Smooth muscle cell (in vitro differentiated cells): ENCODE results near the gene ZNF215. TPM values are rescaled to one million over a fixed set of nuclear protein-coding genes. Genes with fewer than 3 reads are reported as not detected.

Experiments used
- DNase-seq: peaks from one replicate; lab custom pipeline; 2025; ENCODE audit not compliant: unreplicated experiment; lab: John Stamatoyannopoulos, UW
- H2AFZ ChIP-seq: fragments of 200-600 bp; sonication (generic); 2 replicates; pipeline ENCODE4 v1.6.0; 2016; ENCODE audit warnings: antibody characterized with exemption, low read depth, mild to moderate bottlenecking
- H3F3A ChIP-seq: fragments of 200-600 bp; sonication (generic); 2 replicates; pipeline ENCODE4 v1.6.0; 2017; ENCODE audit warnings: antibody characterized with exemption, low read depth
- H3K27ac ChIP-seq: fragments of 200-600 bp; sonication (generic); 2 replicates; pipeline ENCODE4 v1.5.1; 2016; ENCODE audit warnings: low read depth, mild to moderate bottlenecking
- H3K27me3 ChIP-seq: fragments of 200-600 bp; sonication (generic); 2 replicates; pipeline ENCODE4 v1.6.1; 2016; ENCODE audit warnings: low read depth, mild to moderate bottlenecking
- H3K36me3 ChIP-seq: fragments of 200-600 bp; sonication (generic); 2 replicates; pipeline ENCODE4 v1.5.1; 2016; ENCODE audit warnings: low read depth
- H3K4me1 ChIP-seq: fragments of 200-600 bp; sonication (generic); 2 replicates; pipeline ENCODE4 v1.5.1; 2016; ENCODE audit warnings: low read depth
- H3K4me2 ChIP-seq: fragments of 200-600 bp; sonication (generic); 2 replicates; pipeline ENCODE4 v1.6.0; 2016; ENCODE audit warnings: mild to moderate bottlenecking
- H3K4me3 ChIP-seq: fragments of 200-600 bp; sonication (generic); 2 replicates; pipeline ENCODE4 v1.5.1; 2016; ENCODE audit warnings: mild to moderate bottlenecking
- H3K79me2 ChIP-seq: fragments of 200-600 bp; sonication (generic); 2 replicates; pipeline ENCODE4 v1.6.0; 2016; ENCODE audit warnings: low read depth, mild to moderate bottlenecking
- H3K9ac ChIP-seq: fragments of 200-600 bp; sonication (generic); 2 replicates; pipeline ENCODE4 v1.6.0; 2016; ENCODE audit warnings: low read depth
- H3K9me3 ChIP-seq: fragments of 200-600 bp; sonication (generic); replicated peaks from 2 replicates; pipeline ENCODE4 v1.5.1; 2016; ENCODE audit warnings: low read depth
- H4K20me1 ChIP-seq: fragments of 200-600 bp; sonication (generic); 2 replicates; pipeline ENCODE4 v1.6.0; 2016; ENCODE audit warnings: low read depth
- WGBS: methylation state at CpG from one replicate; pipeline ENCODE4 v1.1.7; 2016; ENCODE audit warnings: low lambda C conversion rate; 5-methylcytosine and 5-hydroxymethylcytosine counted together
- polyA plus RNA-seq: library from polyadenylated mRNA; unstranded; fragments of >200 nt; fragmentation: Nextera tagmentation; extraction: Ambion mirVana; gene quantifications from 2 replicates; pipeline ENCODE4 v1.2.1, GENCODE V29; 2016
- total RNA-seq: library from RNA; depleted of rRNA; stranded (reverse); fragments of >200 nt; gene quantifications from 2 replicates; pipeline ENCODE4 v1.2.3, GENCODE V29; 2014
- TF ChIP-seq, protein P1 (sequence below): fragments of 200-600 bp; sonication (generic); IDR thresholded peaks from 2 replicates; pipeline ENCODE4 v1.5.1; 2017; ENCODE audit warnings: borderline replicate concordance, mild to moderate bottlenecking, antibody characterized with exemption; ENCODE audit not compliant: insufficient read depth, poor library complexity, severe bottlenecking

The ZNF215 gene
- total and polyA plus RNA-seq, 2 experiments from 2014 or later, result 2.8 to 9.1 TPM

DNA sequence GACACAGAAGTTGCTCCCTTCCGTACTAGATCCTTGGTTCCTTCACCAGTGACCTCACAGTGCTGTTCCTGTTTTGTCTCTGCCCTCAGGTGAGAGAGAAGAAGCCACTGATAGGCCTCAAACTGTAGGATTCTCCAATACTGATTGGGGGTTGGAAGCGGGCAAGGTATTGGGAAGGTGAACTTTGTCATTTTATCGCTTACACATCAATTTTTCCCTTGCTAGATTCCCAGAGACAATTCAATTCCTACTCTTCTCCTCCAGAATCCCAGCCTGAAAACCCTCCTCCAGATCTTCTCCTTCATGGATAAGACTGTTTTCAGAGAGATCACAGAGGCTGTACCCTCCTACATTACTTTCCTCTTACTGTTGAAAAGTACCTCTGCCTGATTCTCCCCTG lies 14.8 kb upstream of the ZNF215 start:
- Histone ChIP-seq H4K20me1 (no peaks in the 10 kb centered on the region), H3K27ac (no peak overlapping the region), H3K79me2 (no peaks in the 10 kb centered on the region), H3K36me3 (no peaks in the 10 kb centered on the region), H2AFZ (no peak overlapping the region), H3K4me1 (no peaks in the 10 kb centered on the region), H3K9me3 (no peaks in the 10 kb centered on the region), H3K9ac (no peak overlapping the region), H3F3A (no peaks in the 10 kb centered on the region), H3K4me3 (no peak overlapping the region), H3K27me3 (no peaks in the 10 kb centered on the region), H3K4me2 (no peak overlapping the region)
- WGBS, result 95% methylated on average over 3 of the region's 3 CpGs
- TF ChIP-seq, protein P1, sequence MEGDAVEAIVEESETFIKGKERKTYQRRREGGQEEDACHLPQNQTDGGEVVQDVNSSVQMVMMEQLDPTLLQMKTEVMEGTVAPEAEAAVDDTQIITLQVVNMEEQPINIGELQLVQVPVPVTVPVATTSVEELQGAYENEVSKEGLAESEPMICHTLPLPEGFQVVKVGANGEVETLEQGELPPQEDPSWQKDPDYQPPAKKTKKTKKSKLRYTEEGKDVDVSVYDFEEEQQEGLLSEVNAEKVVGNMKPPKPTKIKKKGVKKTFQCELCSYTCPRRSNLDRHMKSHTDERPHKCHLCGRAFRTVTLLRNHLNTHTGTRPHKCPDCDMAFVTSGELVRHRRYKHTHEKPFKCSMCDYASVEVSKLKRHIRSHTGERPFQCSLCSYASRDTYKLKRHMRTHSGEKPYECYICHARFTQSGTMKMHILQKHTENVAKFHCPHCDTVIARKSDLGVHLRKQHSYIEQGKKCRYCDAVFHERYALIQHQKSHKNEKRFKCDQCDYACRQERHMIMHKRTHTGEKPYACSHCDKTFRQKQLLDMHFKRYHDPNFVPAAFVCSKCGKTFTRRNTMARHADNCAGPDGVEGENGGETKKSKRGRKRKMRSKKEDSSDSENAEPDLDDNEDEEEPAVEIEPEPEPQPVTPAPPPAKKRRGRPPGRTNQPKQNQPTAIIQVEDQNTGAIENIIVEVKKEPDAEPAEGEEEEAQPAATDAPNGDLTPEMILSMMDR, result no peak
- no peak for DNase-seq

DNA sequence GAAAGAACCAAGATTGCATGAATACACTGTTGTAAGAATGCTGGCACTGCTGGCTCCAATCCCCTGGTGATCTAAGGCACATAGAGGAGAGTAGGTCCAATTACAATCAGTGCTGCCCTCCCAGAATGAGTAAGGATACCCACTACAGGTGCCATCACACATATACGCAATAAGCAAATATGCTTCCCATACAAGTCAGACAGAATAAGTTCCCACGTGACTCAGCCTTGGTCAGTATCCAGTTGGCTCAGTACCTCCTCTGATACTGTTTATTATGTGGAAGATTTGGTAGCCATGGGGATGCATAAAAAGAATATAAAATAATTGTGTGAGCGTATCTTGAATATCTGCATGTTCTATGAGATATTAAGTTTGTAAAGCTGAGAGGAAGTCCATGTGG lies 14.3 kb upstream of the ZNF215 start:
- Histone ChIP-seq H3K9ac (no peak overlapping the region), H3K4me1 (no peaks in the 10 kb centered on the region), H3K36me3 (no peaks in the 10 kb centered on the region), H3F3A (no peaks in the 10 kb centered on the region), H4K20me1 (no peaks in the 10 kb centered on the region), H3K27me3 (no peaks in the 10 kb centered on the region), H3K79me2 (no peaks in the 10 kb centered on the region), H3K4me3 (no peak overlapping the region), H3K27ac (no peak overlapping the region), H3K4me2 (no peak overlapping the region), H2AFZ (no peak overlapping the region), H3K9me3 (no peaks in the 10 kb centered on the region)
- WGBS, result 93% methylated on average over 3 of the region's 3 CpGs
- DNase-seq, result no peak
- TF ChIP-seq, protein P1, result no peak

DNA sequence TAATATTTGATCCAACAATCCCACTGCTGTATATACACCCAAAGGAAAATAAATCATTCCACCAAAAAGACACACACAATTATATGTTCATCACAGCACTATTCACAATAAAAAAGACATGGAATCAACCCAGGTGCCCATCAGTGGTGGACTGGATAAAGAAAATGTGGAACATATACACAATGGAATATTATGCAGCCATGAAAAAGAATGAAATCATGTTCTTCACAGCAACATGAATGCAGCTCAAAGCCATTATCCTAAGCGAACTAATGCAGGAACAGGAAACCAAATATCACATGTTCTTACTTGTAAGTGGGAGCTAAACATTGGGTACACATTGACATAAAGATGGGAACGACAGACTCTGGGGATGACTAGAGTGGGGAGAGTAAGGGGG lies 6.5 kb upstream of the ZNF215 start:
- no peak for DNase-seq
- Histone ChIP-seq H3K4me3 (no peak overlapping the region), H3K27me3 (no peaks in the 10 kb centered on the region), H3K9ac (no peak overlapping the region), H3K27ac (no peak overlapping the region), H4K20me1 (no peaks in the 10 kb centered on the region), H2AFZ (no peak overlapping the region), H3K9me3 (no peaks in the 10 kb centered on the region), H3K79me2 (no peaks in the 10 kb centered on the region), H3K36me3 (no peaks in the 10 kb centered on the region), H3K4me1 (no peaks in the 10 kb centered on the region), H3F3A (no peaks in the 10 kb centered on the region), H3K4me2 (no peak overlapping the region)
- whole genome bisulfite sequencing, result 45% methylated on average over 2 of the region's 2 CpGs
- TF ChIP-seq, protein P1, result no peak

DNA sequence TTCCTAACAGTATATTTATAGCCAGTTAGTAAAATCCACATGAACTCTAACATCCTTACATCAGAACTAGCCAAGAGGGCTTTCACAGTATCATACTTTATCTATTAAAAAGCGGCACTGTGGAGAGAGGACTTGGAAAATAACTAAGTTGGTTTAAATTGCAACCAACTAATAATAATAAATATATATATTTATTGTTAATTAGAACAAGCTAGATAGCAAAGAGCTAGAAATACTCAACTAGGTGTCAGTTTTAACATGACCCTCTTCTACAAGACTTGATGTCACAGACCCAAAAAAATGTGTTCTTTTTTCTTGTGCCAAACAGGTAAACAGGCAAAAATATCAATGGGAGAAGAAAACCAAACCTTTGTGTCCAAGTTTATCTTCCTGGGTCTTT lies 5.5 kb upstream of the ZNF215 start, which contains the start of gene OR2D3:
TSS of gene OR2D3 (plus strand) at position 301 of the 400 bp plus-strand sequence. CDS start at position 301, 0 bp downstream.
- Histone ChIP-seq H3K4me2 (no peak within 1 kb of the TSS), H3K36me3 (no peaks in the 10 kb centered on the region), H3K4me3 (no peak within 1 kb of the TSS)

More for the DNA sequence above, 5.5 kb upstream of the ZNF215 start, which contains the start of gene OR2D3:
- no peaks in the 10 kb centered on the region for H3K27me3 ChIP-seq
- H3K9ac ChIP-seq, result no peak within 1 kb of the TSS
- H3F3A ChIP-seq, result peaks cover 9% of the 10 kb centered on the region
- no peaks in the 10 kb centered on the region for H3K79me2 ChIP-seq
- H4K20me1 ChIP-seq, result no peaks in the 10 kb centered on the region
- WGBS, result 95% methylated on average over 1 of the region's 1 CpG
- H3K9me3 ChIP-seq, result no peaks in the 10 kb centered on the region
- DNase-seq, result no peak
- no peak within 1 kb of the TSS for H3K27ac ChIP-seq
- peaks cover 5% of the 10 kb centered on the region for H3K4me1 ChIP-seq
- H2AFZ ChIP-seq, result no peak within 1 kb of the TSS
- TF ChIP-seq, protein P1, result no peak
